ENCODE data around the gene ATP12A.

- TF ChIP-seq CTCF (IDR thresholded peaks at IDR 0.05), result no peak
- no peak for TF ChIP-seq POLR2AphosphoS5 (IDR thresholded peaks at IDR 0.05; ENCODE audit: insufficient read depth in 1 of 2, low read depth in 1 of 2)
These were observed 38.0 kb upstream of the ATP12A start for GRCh38 chr13:24642219-24642618.

All from vagina (tissue), 2 donors.